DOHH2 (cell line): Measurements from ENCODE around the gene SLC25A28.

Experiments used
- CTCF ChIP-seq: fragments of 200-600 bp; sonication (generic); IDR thresholded peaks from one replicate; pipeline ENCODE4 v1.5.1; 2014; ENCODE audit warnings: antibody characterized with exemption, mild to moderate bottlenecking, low read depth, low read length; ENCODE audit not compliant: poor library complexity, severe bottlenecking
- EZH2phosphoT487 ChIP-seq: fragments of 200-600 bp; sonication (generic); IDR thresholded peaks from 2 replicates; pipeline ENCODE4 v1.6.1; 2017; ENCODE audit warnings: borderline replicate concordance, mild to moderate bottlenecking, antibody characterized with exemption, low read length, moderate library complexity, mixed read lengths

DNA sequence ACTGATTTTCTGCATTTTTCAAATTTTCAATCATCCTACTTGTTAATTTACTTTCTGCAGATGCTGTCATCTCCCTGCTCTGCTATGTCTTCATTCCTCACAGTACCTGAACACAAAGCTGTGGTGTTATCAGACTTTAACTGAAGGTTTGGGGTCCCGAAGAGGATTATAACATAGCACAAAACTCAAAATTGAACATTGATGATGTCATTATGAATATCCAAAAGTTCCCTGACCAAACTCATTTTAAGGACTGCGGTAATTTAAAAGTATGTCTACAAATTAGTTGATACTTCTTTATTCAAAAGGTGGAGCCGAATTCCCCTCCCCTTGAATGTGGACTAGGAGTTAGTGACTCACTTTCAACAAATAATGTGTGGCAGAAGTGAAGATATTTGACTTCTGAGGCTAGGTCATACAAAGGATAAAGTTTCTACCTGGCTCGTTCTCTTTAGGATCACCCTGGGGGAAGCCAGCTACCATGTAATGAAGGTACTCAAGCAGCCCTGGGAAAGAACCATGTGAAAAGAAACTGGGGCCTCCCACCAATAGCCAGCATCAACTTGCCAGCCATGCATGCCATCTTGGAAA lies 32.7 kb upstream of the SLC25A28 start:
- TF ChIP-seq CTCF (no peak), EZH2phosphoT487 (no peak)
